ENCODE results near the gene TMEM235. TPM values are rescaled to one million over a fixed set of nuclear protein-coding genes. Genes with fewer than 3 reads are reported as not detected.

Gene TMEM235
- total RNA-seq, 1 donor from 2014 or later, result not detected

GRCh38 chr17:78253946-78254672 is 22.7 kb downstream of the TMEM235 start:
- DNase-seq (ENCODE audit: low spot score), result peak; percentile 96

GRCh38 chr17:78255029-78255656 is 23.7 kb downstream of the TMEM235 start:
- no peak for DNase-seq (ENCODE audit: low spot score)

GRCh38 chr17:78255953-78256706 is 24.7 kb downstream of the TMEM235 start:
- DNase-seq (ENCODE audit: low spot score), result no peak

- no peak for DNase-seq (ENCODE audit: low spot score)
Observed at GRCh38 chr17:78256707-78257591, 25.5 kb downstream of the TMEM235 start.

- DNase-seq (ENCODE audit: low spot score), result no peak
Observed at GRCh38 chr17:78257810-78258322, 26.4 kb downstream of the TMEM235 start.

- no peak for DNase-seq (ENCODE audit: low spot score)
Observed at GRCh38 chr17:78258323-78259191, 27.1 kb downstream of the TMEM235 start.

GRCh38 chr17:78259192-78259554 is 27.7 kb downstream of the TMEM235 start:
- no peak for DNase-seq (ENCODE audit: low spot score)

- no peak for DNase-seq (ENCODE audit: low spot score)
Observed at GRCh38 chr17:78263063-78263735, 31.8 kb downstream of the TMEM235 start.

- DNase-seq (ENCODE audit: low spot score), result no peak
Observed at GRCh38 chr17:78263736-78264340, 32.4 kb downstream of the TMEM235 start.

GRCh38 chr17:78264590-78264989 is 33.2 kb downstream of the TMEM235 start:
- no peak for DNase-seq (ENCODE audit: low spot score)

GRCh38 chr17:78265121-78265520 is 33.7 kb downstream of the TMEM235 start:
- DNase-seq (ENCODE audit: low spot score), result no peak

- DNase-seq (ENCODE audit: low spot score), result no peak
Observed at GRCh38 chr17:78266231-78266631, 34.8 kb downstream of the TMEM235 start.

- no peak for DNase-seq (ENCODE audit: low spot score)
Observed at GRCh38 chr17:78266771-78267170, 35.3 kb downstream of the TMEM235 start.

GRCh38 chr17:78267253-78268073 is 36.0 kb downstream of the TMEM235 start:
- DNase-seq (ENCODE audit: low spot score), result no peak

GRCh38 chr17:78268191-78268874 is 36.9 kb downstream of the TMEM235 start:
- no peak for DNase-seq (ENCODE audit: low spot score)

- DNase-seq (ENCODE audit: low spot score), result no peak
Observed at GRCh38 chr17:78268951-78269905, 37.8 kb downstream of the TMEM235 start.
